Measurements from ENCODE around the gene ATP2A2.

DNA sequence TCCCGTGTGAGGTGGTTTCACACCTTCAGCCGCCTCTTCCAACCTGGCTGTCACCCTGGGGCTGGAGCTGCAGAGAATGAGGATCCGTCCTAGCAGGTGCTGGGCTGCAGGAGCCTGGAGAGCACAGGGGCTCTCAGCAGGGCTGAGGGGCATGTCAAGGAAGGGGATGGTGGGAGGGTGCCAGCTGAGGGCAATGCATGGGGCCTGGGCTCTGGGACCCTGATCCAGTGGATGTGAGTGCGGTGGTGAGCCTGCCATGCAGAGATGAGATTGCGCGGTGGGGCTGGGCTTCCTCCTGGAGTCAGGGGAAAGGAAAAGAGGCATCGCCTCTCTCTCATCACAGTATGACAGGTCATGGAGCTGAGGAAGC, 91.0 kb downstream of the ATP2A2 start:
- TF ChIP-seq TAF1 (IDR thresholded peaks at IDR 0.05; ENCODE audit: low read depth, low read length) (no peak), POLR2AphosphoS5 (IDR thresholded peaks at IDR 0.05; ENCODE audit: low read depth, low read length) (no peak; the same call in 1 of the 2 replicates)

Data from GM12891 (cell line).